MM.1S (cell line): Measurements from ENCODE around the gene RAC3.

Experiments
- DNase-seq: peaks from one replicate; pipeline ENCODE4 v3.0.0-alpha.2; 2015
- H2AFZ ChIP-seq: fragments of 300-600 bp; sonication (generic); 2 replicates; pipeline ENCODE4 v1.6.0; 2016; ENCODE audit warnings: antibody characterized with exemption, low read length
- H3F3A ChIP-seq: fragments of 300-600 bp; sonication (generic); 2 replicates; pipeline ENCODE4 v1.6.1; 2016; ENCODE audit warnings: mild to moderate bottlenecking, antibody characterized with exemption, low read length, moderate library complexity, mixed read lengths; ENCODE audit not compliant: insufficient read depth
- H3K27ac ChIP-seq: fragments of 300-600 bp; sonication (generic); 2 replicates; pipeline ENCODE4 v1.5.1; 2016; ENCODE audit warnings: mild to moderate bottlenecking, low read length
- H3K27me3 ChIP-seq: fragments of 300-600 bp; sonication (generic); replicated peaks from 2 replicates; pipeline ENCODE4 v1.6.0; 2016; ENCODE audit warnings: low read length; ENCODE audit not compliant: insufficient read depth
- H3K36me3 ChIP-seq: fragments of 300-600 bp; sonication (generic); replicated peaks from 2 replicates; pipeline ENCODE4 v1.6.1; 2016; ENCODE audit warnings: mild to moderate bottlenecking, low read length, mixed read lengths; ENCODE audit not compliant: insufficient read depth
- H3K4me1 ChIP-seq: fragments of 300-600 bp; sonication (generic); 2 replicates; pipeline ENCODE4 v1.6.1; 2016; ENCODE audit warnings: low read length, mixed read lengths
- H3K4me2 ChIP-seq: fragments of 300-600 bp; sonication (generic); 2 replicates; pipeline ENCODE4 v1.6.0; 2016; ENCODE audit warnings: low read depth, low read length
- H3K4me3 ChIP-seq: fragments of 300-600 bp; sonication (generic); 2 replicates; pipeline ENCODE4 v1.5.1; 2016; ENCODE audit warnings: low read length, mixed read lengths
- H3K79me2 ChIP-seq: fragments of 300-600 bp; sonication (generic); 2 replicates; pipeline ENCODE4 v1.6.1; 2016; ENCODE audit warnings: mixed run types, low read length, mixed read lengths
- H3K9ac ChIP-seq: fragments of 300-600 bp; sonication (generic); 2 replicates; pipeline ENCODE4 v1.6.1; 2016; ENCODE audit warnings: low read length, mixed read lengths
- H3K9me2 ChIP-seq: fragments of 300-600 bp; sonication (generic); replicated peaks from 2 replicates; pipeline ENCODE4 v1.6.1; 2016; ENCODE audit warnings: mild to moderate bottlenecking, low read length, mixed read lengths; ENCODE audit not compliant: insufficient read depth
- H3K9me3 ChIP-seq: fragments of 300-600 bp; sonication (generic); replicated peaks from 2 replicates; pipeline ENCODE4 v1.6.1; 2016; ENCODE audit warnings: mild to moderate bottlenecking, low read length, mixed read lengths; ENCODE audit not compliant: insufficient read depth
- H4K20me1 ChIP-seq: fragments of 300-600 bp; sonication (generic); 2 replicates; pipeline ENCODE4 v1.6.1; 2016; ENCODE audit warnings: mild to moderate bottlenecking, low read length, moderate library complexity, mixed read lengths; ENCODE audit not compliant: insufficient read depth
- CTCF ChIP-seq: fragments of 300-600 bp; sonication (generic); IDR thresholded peaks from 2 replicates; pipeline ENCODE4 v1.5.1; 2016; ENCODE audit warnings: antibody characterized with exemption, low read length, mixed read lengths
- EZH2 ChIP-seq: fragments of 300-600 bp; sonication (generic); optimal IDR thresholded peaks from 2 replicates; pipeline ENCODE3; 2017; ENCODE audit warnings: low read depth, mild to moderate bottlenecking, antibody characterized with exemption, low read length, mixed read lengths
- EZH2phosphoT487 ChIP-seq: fragments of 300-600 bp; sonication (generic); IDR thresholded peaks from 2 replicates; pipeline ENCODE4 v1.6.1; 2018; ENCODE audit warnings: antibody characterized with exemption, low read length

RAC3 gene

GRCh38 chr17:82078433-82078832 lies 47.0 kb downstream of the RAC3 start:
- H3K36me3 ChIP-seq, result peaks cover 8% of the 10 kb centered on the region
- H3K4me2 ChIP-seq, result no peak overlapping the region
- H4K20me1 ChIP-seq, result no peaks in the 10 kb centered on the region
- no peaks in the 10 kb centered on the region for H3K9me3 ChIP-seq
- peaks cover 3% of the 10 kb centered on the region; the same call in 1 of the 2 replicates for H3F3A ChIP-seq
- H3K4me1 ChIP-seq, result no peaks in the 10 kb centered on the region
- TF ChIP-seq CTCF (no peak), EZH2phosphoT487 (no peak), EZH2 (no peak)
- no peak overlapping the region for H2AFZ ChIP-seq
- H3K27ac ChIP-seq, result no peak overlapping the region
- H3K9ac ChIP-seq, result no peak overlapping the region
- no peaks in the 10 kb centered on the region for H3K79me2 ChIP-seq
- DNase-seq, result no peak
- no peaks in the 10 kb centered on the region for H3K9me2 ChIP-seq
- H3K27me3 ChIP-seq, result no peaks in the 10 kb centered on the region
- no peak overlapping the region for H3K4me3 ChIP-seq

GRCh38 chr17:82079001-82079677 lies 47.7 kb downstream of the RAC3 start:
- peaks cover 3% of the 10 kb centered on the region; the same call in 1 of the 2 replicates for H3F3A ChIP-seq
- peaks cover 11% of the 10 kb centered on the region for H3K36me3 ChIP-seq
- no peaks in the 10 kb centered on the region for H3K4me1 ChIP-seq
- H3K79me2 ChIP-seq, result no peaks in the 10 kb centered on the region
- H3K4me2 ChIP-seq, result no peak overlapping the region
- DNase-seq, result no peak
- H4K20me1 ChIP-seq, result no peaks in the 10 kb centered on the region
- H3K27ac ChIP-seq, result no peak overlapping the region
- H3K9ac ChIP-seq, result no peak overlapping the region
- no peaks in the 10 kb centered on the region for H3K9me3 ChIP-seq
- no peak overlapping the region for H3K4me3 ChIP-seq
- TF ChIP-seq EZH2phosphoT487 (no peak), CTCF (no peak), EZH2 (no peak)
- H3K27me3 ChIP-seq, result no peaks in the 10 kb centered on the region
- no peaks in the 10 kb centered on the region for H3K9me2 ChIP-seq
- no peak overlapping the region for H2AFZ ChIP-seq

- Histone ChIP-seq H3K79me2 (no peaks in the 10 kb centered on the region), H3K27ac (no peak overlapping the region), H3K4me1 (no peaks in the 10 kb centered on the region), H3K27me3 (no peaks in the 10 kb centered on the region), H2AFZ (no peak overlapping the region), H4K20me1 (no peaks in the 10 kb centered on the region), H3F3A (peaks cover 3% of the 10 kb centered on the region; the same call in 1 of the 2 replicates), H3K9me3 (no peaks in the 10 kb centered on the region), H3K36me3 (peaks cover 13% of the 10 kb centered on the region), H3K9me2 (no peaks in the 10 kb centered on the region), H3K4me2 (no peak overlapping the region), H3K4me3 (no peak overlapping the region), H3K9ac (no peak overlapping the region)
- TF ChIP-seq CTCF (no peak), EZH2phosphoT487 (no peak), EZH2 (no peak)
- DNase-seq, result no peak
These were observed 48.7 kb downstream of the RAC3 start for GRCh38 chr17:82080048-82080788.
